ENCODE measurements around the gene TNNI3. TPM values are rescaled to one million over a fixed set of nuclear protein-coding genes. Genes with fewer than 3 reads are reported as not detected.
A peak's percentile ranks its signal among the peaks of the same experiment; 100 is the strongest.

TNNI3 gene
- total and polyA plus RNA-seq, 9 of the 15 experiments (the other 6 are each of a cell fraction or from before 2014, with no cell fraction given), result 4.7 to 158 (median 42.0) TPM

DNA sequence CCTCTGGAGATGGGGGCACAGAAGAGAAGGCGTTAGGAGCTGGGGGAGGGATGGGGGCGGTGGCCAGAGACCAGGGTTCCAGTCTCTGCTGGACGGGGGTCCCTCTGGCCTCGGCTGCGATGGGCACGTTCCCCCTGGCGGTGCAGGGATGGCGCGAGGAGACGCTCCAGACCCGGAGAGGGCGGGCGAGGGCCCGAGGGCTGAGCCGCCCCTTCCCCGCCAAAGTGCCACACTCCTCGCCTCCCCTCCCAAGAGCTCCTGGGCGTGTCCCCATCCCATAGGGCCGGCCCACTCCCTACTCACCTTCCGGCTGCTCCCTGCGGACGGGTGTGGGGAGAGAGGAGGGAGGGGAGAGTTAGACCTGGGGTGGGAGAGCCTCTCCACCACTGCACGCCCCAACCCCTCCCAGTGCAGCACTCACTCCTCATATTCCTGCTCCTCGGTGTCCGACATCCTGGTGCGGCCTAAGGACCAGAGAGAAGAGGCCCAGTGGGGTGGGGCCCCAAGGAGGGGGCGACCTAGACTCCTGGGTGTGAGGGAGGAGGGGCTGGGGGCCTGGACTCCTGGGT is 10.7 kb downstream of the TNNI3 start (continued):
- TF ChIP-seq, protein P1, sequence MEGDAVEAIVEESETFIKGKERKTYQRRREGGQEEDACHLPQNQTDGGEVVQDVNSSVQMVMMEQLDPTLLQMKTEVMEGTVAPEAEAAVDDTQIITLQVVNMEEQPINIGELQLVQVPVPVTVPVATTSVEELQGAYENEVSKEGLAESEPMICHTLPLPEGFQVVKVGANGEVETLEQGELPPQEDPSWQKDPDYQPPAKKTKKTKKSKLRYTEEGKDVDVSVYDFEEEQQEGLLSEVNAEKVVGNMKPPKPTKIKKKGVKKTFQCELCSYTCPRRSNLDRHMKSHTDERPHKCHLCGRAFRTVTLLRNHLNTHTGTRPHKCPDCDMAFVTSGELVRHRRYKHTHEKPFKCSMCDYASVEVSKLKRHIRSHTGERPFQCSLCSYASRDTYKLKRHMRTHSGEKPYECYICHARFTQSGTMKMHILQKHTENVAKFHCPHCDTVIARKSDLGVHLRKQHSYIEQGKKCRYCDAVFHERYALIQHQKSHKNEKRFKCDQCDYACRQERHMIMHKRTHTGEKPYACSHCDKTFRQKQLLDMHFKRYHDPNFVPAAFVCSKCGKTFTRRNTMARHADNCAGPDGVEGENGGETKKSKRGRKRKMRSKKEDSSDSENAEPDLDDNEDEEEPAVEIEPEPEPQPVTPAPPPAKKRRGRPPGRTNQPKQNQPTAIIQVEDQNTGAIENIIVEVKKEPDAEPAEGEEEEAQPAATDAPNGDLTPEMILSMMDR (IDR thresholded peaks at IDR 0.05 in 2 of 3, conservative IDR thresholded peaks at IDR 0.05 in 1 of 3; ENCODE audit: insufficient read depth in 2 of 3, low read depth in 1 of 3, low read length in 3 of 3), result 0 out of 6 replicates have a peak, but pooled peaks of 1 of the 3 experiments have one; percentile 2
- TF ChIP-seq, protein P2, sequence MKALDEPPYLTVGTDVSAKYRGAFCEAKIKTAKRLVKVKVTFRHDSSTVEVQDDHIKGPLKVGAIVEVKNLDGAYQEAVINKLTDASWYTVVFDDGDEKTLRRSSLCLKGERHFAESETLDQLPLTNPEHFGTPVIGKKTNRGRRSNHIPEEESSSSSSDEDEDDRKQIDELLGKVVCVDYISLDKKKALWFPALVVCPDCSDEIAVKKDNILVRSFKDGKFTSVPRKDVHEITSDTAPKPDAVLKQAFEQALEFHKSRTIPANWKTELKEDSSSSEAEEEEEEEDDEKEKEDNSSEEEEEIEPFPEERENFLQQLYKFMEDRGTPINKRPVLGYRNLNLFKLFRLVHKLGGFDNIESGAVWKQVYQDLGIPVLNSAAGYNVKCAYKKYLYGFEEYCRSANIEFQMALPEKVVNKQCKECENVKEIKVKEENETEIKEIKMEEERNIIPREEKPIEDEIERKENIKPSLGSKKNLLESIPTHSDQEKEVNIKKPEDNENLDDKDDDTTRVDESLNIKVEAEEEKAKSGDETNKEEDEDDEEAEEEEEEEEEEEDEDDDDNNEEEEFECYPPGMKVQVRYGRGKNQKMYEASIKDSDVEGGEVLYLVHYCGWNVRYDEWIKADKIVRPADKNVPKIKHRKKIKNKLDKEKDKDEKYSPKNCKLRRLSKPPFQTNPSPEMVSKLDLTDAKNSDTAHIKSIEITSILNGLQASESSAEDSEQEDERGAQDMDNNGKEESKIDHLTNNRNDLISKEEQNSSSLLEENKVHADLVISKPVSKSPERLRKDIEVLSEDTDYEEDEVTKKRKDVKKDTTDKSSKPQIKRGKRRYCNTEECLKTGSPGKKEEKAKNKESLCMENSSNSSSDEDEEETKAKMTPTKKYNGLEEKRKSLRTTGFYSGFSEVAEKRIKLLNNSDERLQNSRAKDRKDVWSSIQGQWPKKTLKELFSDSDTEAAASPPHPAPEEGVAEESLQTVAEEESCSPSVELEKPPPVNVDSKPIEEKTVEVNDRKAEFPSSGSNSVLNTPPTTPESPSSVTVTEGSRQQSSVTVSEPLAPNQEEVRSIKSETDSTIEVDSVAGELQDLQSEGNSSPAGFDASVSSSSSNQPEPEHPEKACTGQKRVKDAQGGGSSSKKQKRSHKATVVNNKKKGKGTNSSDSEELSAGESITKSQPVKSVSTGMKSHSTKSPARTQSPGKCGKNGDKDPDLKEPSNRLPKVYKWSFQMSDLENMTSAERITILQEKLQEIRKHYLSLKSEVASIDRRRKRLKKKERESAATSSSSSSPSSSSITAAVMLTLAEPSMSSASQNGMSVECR (CRISPR knock-in tag; IDR thresholded peaks at IDR 0.05), result 0 out of 2 replicates have a peak, but pooled peaks have one; percentile 31
- TF ChIP-seq CXXC5 (CRISPR knock-in tag; IDR thresholded peaks at IDR 0.05) (peak; percentile 11; the same call in 1 of the 2 replicates), PHF21A (IDR thresholded peaks at IDR 0.05; ENCODE audit: borderline replicate concordance, low read depth) (0 out of 2 replicates have a peak, but pooled peaks have one; percentile 10), RBM14 (IDR thresholded peaks at IDR 0.05; ENCODE audit: borderline replicate concordance, insufficient read depth, low read depth, low read length) (no peak), JUND (IDR thresholded peaks at IDR 0.05; ENCODE audit: borderline replicate concordance, low read depth, low read length) (peak; percentile 49; the same call in 1 of the 2 replicates), JUND (tag; IDR thresholded peaks at IDR 0.05; ENCODE audit: borderline replicate concordance, low read depth, low read length) (peak; percentile 15; the same call in 1 of the 3 replicates), ARID2 (IDR thresholded peaks at IDR 0.05) (no peak), ZFX (CRISPR knock-in tag; IDR thresholded peaks at IDR 0.05) (peak; percentile 46; the same call in 1 of the 2 replicates), RBBP5 (IDR thresholded peaks at IDR 0.05; ENCODE audit: borderline replicate concordance, insufficient read depth, low read length, poor library complexity, severe bottlenecking) (no peak), GTF2E2 (tag; IDR thresholded peaks at IDR 0.05) (no peak), CEBPG (CRISPR knock-in tag; IDR thresholded peaks at IDR 0.05) (no peak), CEBPG (tag; conservative IDR thresholded peaks at IDR 0.05 in 1 of 2, IDR thresholded peaks at IDR 0.05 in 1 of 2) (no peak), ZNF707 (CRISPR knock-in tag; conservative IDR thresholded peaks at IDR 0.05) (no peak)
- TF ChIP-seq, protein P3, sequence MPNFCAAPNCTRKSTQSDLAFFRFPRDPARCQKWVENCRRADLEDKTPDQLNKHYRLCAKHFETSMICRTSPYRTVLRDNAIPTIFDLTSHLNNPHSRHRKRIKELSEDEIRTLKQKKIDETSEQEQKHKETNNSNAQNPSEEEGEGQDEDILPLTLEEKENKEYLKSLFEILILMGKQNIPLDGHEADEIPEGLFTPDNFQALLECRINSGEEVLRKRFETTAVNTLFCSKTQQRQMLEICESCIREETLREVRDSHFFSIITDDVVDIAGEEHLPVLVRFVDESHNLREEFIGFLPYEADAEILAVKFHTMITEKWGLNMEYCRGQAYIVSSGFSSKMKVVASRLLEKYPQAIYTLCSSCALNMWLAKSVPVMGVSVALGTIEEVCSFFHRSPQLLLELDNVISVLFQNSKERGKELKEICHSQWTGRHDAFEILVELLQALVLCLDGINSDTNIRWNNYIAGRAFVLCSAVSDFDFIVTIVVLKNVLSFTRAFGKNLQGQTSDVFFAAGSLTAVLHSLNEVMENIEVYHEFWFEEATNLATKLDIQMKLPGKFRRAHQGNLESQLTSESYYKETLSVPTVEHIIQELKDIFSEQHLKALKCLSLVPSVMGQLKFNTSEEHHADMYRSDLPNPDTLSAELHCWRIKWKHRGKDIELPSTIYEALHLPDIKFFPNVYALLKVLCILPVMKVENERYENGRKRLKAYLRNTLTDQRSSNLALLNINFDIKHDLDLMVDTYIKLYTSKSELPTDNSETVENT (CRISPR knock-in tag; IDR thresholded peaks at IDR 0.05), result peak; percentile 53; the same call in 1 of the 2 replicates
- TF ChIP-seq, protein P4, sequence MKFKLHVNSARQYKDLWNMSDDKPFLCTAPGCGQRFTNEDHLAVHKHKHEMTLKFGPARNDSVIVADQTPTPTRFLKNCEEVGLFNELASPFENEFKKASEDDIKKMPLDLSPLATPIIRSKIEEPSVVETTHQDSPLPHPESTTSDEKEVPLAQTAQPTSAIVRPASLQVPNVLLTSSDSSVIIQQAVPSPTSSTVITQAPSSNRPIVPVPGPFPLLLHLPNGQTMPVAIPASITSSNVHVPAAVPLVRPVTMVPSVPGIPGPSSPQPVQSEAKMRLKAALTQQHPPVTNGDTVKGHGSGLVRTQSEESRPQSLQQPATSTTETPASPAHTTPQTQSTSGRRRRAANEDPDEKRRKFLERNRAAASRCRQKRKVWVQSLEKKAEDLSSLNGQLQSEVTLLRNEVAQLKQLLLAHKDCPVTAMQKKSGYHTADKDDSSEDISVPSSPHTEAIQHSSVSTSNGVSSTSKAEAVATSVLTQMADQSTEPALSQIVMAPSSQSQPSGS (CRISPR knock-in tag; IDR thresholded peaks at IDR 0.05), result no peak
